Fibroblast of lung (primary cell): ENCODE data around the gene LTC4S. TPM values are rescaled to one million over a fixed set of nuclear protein-coding genes. Genes with fewer than 3 reads are reported as not detected.

ENCODE experiments used
- DNase-seq, 2 donors: peaks; one replicate each; pipeline versions ENCODE4 v3.0.0 to v3.0.0-alpha.2; 2010; ENCODE audit warnings: low read depth in 2 of 2
- H2AFZ ChIP-seq: 2 replicates; pipeline ENCODE4 v1.5.1; 2012; ENCODE audit warnings: low read length, control low read depth, inconsistent platforms
- H3K27ac ChIP-seq: 2 replicates; pipeline ENCODE4 v1.5.1; 2011; ENCODE audit warnings: low read length, control low read depth; ENCODE audit not compliant: insufficient read depth
- H3K27me3 ChIP-seq: 2 replicates; pipeline ENCODE4 v1.5.1; 2011; ENCODE audit warnings: mild to moderate bottlenecking, low read length; ENCODE audit not compliant: control insufficient read depth, insufficient read depth
- H3K36me3 ChIP-seq: 2 replicates; pipeline ENCODE4 v1.5.1; 2011; ENCODE audit warnings: low read length; ENCODE audit not compliant: control insufficient read depth, insufficient read depth
- H3K4me1 ChIP-seq: 2 replicates; pipeline ENCODE4 v1.5.1; 2011; ENCODE audit warnings: low read length; ENCODE audit not compliant: control insufficient read depth, insufficient read depth; ENCODE audit errors: extremely low read depth
- H3K4me2 ChIP-seq: 2 replicates; pipeline ENCODE4 v1.5.1; 2011; ENCODE audit warnings: low read length, control low read depth; ENCODE audit not compliant: insufficient read depth; ENCODE audit errors: extremely low read depth
- H3K4me3 ChIP-seq, 4 experiments: fragments of 200-600 bp in 1 of 4; sonication (generic) in 1 of 4; replicated peaks in 1 of 4; 2 replicates each; pipeline ENCODE4 v1.5.1; 2011 to 2016; ENCODE audit warnings: low read length in 4 of 4, low read depth in 3 of 4, mild to moderate bottlenecking in 3 of 4, control low read depth in 2 of 4, inconsistent platforms in 1 of 4, mixed read lengths in 1 of 4; ENCODE audit not compliant: insufficient read depth in 1 of 4; ENCODE audit errors: control extremely low read depth in 1 of 4
- H3K79me2 ChIP-seq: 2 replicates; pipeline ENCODE4 v1.5.1; 2012; ENCODE audit warnings: mild to moderate bottlenecking, low read length, inconsistent platforms; ENCODE audit not compliant: control insufficient read depth, insufficient read depth
- H3K9ac ChIP-seq: 2 replicates; pipeline ENCODE4 v1.5.1; 2011; ENCODE audit warnings: mild to moderate bottlenecking, low read length, control low read depth; ENCODE audit not compliant: insufficient read depth
- H3K9me3 ChIP-seq: 2 replicates; pipeline ENCODE4 v1.5.1; 2012; ENCODE audit warnings: low read depth, low read length; ENCODE audit not compliant: control insufficient read depth, insufficient read depth
- H4K20me1 ChIP-seq: 2 replicates; pipeline ENCODE4 v1.5.1; 2011; ENCODE audit warnings: low read length; ENCODE audit not compliant: control insufficient read depth, insufficient read depth; ENCODE audit errors: extremely low read depth
- EZH2 ChIP-seq: IDR thresholded peaks from 2 replicates; pipeline ENCODE4 v1.5.1; 2012; ENCODE audit warnings: low read length, control low read depth, mild to moderate bottlenecking; ENCODE audit errors: missing control alignments
- polyA plus RNA-seq, 2 donors: library from polyadenylated mRNA; depleted of rRNA in 1 of 2; stranded (reverse) in 1 of 2; unstranded in 1 of 2; fragments of >200 nt; gene quantifications; 2 replicates each; pipeline ENCODE4 v1.2.1, GENCODE V29; 2011 to 2012; ENCODE audit warnings: missing spikeins in 1 of 2
- total RNA-seq: library from RNA; depleted of rRNA; stranded (reverse); fragments of >200 nt; gene quantifications from 2 replicates; pipeline ENCODE4 v1.2.1, GENCODE V29; 2014
- TF ChIP-seq, protein P1 (sequence below), 2 donors: IDR thresholded peaks in 1 of 2; conservative IDR thresholded peaks in 1 of 2; 1 replicate in 1 of 2; 2 replicates in 1 of 2; pipeline ENCODE4 v1.5.1; 2011 to 2012; ENCODE audit warnings: low read length in 2 of 2, control low read depth in 1 of 2, inconsistent platforms in 1 of 2, low read depth in 1 of 2, mild to moderate bottlenecking in 1 of 2

LTC4S gene
- total and polyA plus RNA-seq, 2 donors (not counting 1 experiment from before 2014, with no cell fraction given), result 0.32 to 0.83 TPM

- peaks cover 45% of the 10 kb centered on the region for H3K79me2 ChIP-seq
Observed at GRCh38 chr5:179805070-179805528, 11.3 kb downstream of the LTC4S start.

DNA sequence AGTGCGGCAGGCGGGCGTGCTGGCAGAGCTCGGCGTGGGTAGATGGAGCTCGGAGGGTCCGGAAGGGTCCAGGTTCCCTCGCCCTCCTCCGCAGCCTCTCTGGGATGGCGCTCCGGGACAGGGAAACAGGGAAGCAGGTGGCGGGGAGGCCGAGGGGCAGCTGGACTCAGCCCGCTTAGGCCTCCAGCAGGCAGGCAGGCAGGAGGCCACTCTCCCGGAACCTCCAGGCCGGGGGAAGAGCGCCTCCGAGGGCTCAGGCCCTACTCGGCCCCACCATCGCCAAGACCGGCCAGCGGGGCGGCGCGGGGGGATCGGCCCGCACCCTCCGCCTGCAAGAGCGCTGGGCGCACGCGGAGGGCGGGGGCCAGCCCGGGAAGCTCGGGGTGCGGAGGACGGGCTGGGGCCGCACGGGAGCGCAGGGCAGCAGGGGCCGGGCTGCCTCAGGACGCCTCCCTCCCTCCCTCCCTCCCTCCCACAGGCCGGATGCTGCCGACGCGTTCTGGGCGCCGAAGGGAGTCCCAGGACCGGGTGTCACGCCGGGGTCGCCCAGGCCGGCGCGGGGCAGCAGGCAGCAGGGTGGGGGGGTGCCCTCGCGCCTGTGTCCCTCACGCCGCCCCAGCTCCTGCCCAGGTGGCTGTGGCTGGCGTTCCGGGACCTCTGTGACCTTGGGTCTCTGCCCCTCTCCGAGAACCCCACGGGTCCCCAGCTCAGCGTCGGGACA is 11.9 kb downstream of the LTC4S start:
- peak overlapping the region; percentile 71 for H3K27ac ChIP-seq
- H3K4me3 ChIP-seq, result peak overlapping the region; percentile 58 to 82 (median 75)
- peak; percentile 45 for DNase-seq
- no peaks in the 10 kb centered on the region for H3K9me3 ChIP-seq
- H4K20me1 ChIP-seq, result no peaks in the 10 kb centered on the region
- H3K9ac ChIP-seq, result peak overlapping the region; percentile 71
- peaks cover 45% of the 10 kb centered on the region for H3K79me2 ChIP-seq
- TF ChIP-seq EZH2, result no peak
- TF ChIP-seq, protein P1, sequence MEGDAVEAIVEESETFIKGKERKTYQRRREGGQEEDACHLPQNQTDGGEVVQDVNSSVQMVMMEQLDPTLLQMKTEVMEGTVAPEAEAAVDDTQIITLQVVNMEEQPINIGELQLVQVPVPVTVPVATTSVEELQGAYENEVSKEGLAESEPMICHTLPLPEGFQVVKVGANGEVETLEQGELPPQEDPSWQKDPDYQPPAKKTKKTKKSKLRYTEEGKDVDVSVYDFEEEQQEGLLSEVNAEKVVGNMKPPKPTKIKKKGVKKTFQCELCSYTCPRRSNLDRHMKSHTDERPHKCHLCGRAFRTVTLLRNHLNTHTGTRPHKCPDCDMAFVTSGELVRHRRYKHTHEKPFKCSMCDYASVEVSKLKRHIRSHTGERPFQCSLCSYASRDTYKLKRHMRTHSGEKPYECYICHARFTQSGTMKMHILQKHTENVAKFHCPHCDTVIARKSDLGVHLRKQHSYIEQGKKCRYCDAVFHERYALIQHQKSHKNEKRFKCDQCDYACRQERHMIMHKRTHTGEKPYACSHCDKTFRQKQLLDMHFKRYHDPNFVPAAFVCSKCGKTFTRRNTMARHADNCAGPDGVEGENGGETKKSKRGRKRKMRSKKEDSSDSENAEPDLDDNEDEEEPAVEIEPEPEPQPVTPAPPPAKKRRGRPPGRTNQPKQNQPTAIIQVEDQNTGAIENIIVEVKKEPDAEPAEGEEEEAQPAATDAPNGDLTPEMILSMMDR (conservative IDR thresholded peaks at IDR 0.05 in 1 of 2, IDR thresholded peaks at IDR 0.05 in 1 of 2; ENCODE audit: low read depth in 1 of 2, low read length in 2 of 2), result no peak
- H3K4me2 ChIP-seq, result peak overlapping the region; percentile 89
- H3K36me3 ChIP-seq, result peaks cover 9% of the 10 kb centered on the region
- H3K4me1 ChIP-seq, result peaks cover 14% of the 10 kb centered on the region
- H3K27me3 ChIP-seq, result no peaks in the 10 kb centered on the region
- H2AFZ ChIP-seq, result no peak overlapping the region

More at GRCh38 chr5:179805070-179805528, 11.3 kb downstream of the LTC4S start:
- H3K9ac ChIP-seq, result peak overlapping the region; percentile 71
- no peak for TF ChIP-seq EZH2
- TF ChIP-seq, protein P1 (conservative IDR thresholded peaks at IDR 0.05 in 1 of 2, IDR thresholded peaks at IDR 0.05 in 1 of 2; ENCODE audit: low read depth in 1 of 2, low read length in 2 of 2), result no peak
- H3K4me2 ChIP-seq, result peak overlapping the region; percentile 89
- no peaks in the 10 kb centered on the region for H3K27me3 ChIP-seq
- H3K27ac ChIP-seq, result peak overlapping the region; percentile 71
- H2AFZ ChIP-seq, result no peak overlapping the region
- H4K20me1 ChIP-seq, result no peaks in the 10 kb centered on the region
- peaks cover 12% of the 10 kb centered on the region for H3K36me3 ChIP-seq
- no peaks in the 10 kb centered on the region for H3K9me3 ChIP-seq
- H3K4me3 ChIP-seq, result peak overlapping the region; percentile 58 to 82 (median 75)
- no peak for DNase-seq
- H3K4me1 ChIP-seq, result peaks cover 14% of the 10 kb centered on the region

GRCh38 chr5:179806250-179807048 is 12.7 kb downstream of the LTC4S start, which contains the start of gene MGAT4B:
TSS of gene MGAT4B (minus strand) at chr5:179806866. CDS start at chr5:179806583, 283 bp downstream.
- H3K27me3 ChIP-seq, result no peaks in the 10 kb centered on the region
- no peaks in the 10 kb centered on the region for H3K9me3 ChIP-seq
- DNase-seq, result peak; percentile 70 to 77
- TF ChIP-seq, protein P1 (conservative IDR thresholded peaks at IDR 0.05 in 1 of 2, IDR thresholded peaks at IDR 0.05 in 1 of 2; ENCODE audit: low read depth in 1 of 2, low read length in 2 of 2), result no peak
- no peak for TF ChIP-seq EZH2
- H3K79me2 ChIP-seq, result peaks cover 45% of the 10 kb centered on the region
- H3K9ac ChIP-seq, result peak within 1 kb of the TSS; percentile 77
- H3K4me1 ChIP-seq, result peaks cover 14% of the 10 kb centered on the region
- peak within 1 kb of the TSS; percentile 71 for H3K27ac ChIP-seq
- peaks cover 4% of the 10 kb centered on the region for H3K36me3 ChIP-seq
- peak within 1 kb of the TSS; percentile 89 for H3K4me2 ChIP-seq
- no peaks in the 10 kb centered on the region for H4K20me1 ChIP-seq
- peak within 1 kb of the TSS; percentile 46 to 82 (median 75) for H3K4me3 ChIP-seq
- H2AFZ ChIP-seq, result peak within 1 kb of the TSS; percentile 46
